HS-5 (cell line): ENCODE data around the gene ASB16.
A peak's percentile ranks its signal among the peaks of the same experiment; 100 is the strongest.
"Not testable (repeated sequence)": the region's sequence is repeated elsewhere in the genome, so short reads cannot be mapped to it uniquely, and the experiment has no call there.

Source experiments
- DNase-seq: peaks from one replicate; pipeline ENCODE4 v3.0.0-alpha.2; 2012; ENCODE audit warnings: low read depth

Gene ASB16

DNA sequence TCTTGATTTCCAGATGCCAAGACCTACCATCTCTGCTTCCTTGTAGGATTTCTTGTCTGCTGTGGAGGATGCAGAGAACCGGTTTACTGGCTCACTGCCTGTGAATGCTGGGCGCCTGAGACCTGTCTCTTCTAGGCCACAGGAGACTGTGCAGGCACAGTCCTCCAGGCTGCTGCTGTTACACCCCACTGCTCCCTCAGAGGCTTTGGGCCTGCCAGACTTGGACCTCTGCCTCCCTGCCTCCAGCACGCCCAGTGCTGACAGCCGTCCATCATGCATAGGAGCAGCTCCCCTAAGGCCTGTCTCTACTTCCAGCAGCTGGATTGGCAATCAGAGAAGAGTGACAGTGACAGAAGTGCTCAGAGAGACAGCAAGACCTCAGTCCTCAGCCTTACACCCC, 22.7 kb upstream of the ASB16 start:
- DNase-seq: no peak

DNA sequence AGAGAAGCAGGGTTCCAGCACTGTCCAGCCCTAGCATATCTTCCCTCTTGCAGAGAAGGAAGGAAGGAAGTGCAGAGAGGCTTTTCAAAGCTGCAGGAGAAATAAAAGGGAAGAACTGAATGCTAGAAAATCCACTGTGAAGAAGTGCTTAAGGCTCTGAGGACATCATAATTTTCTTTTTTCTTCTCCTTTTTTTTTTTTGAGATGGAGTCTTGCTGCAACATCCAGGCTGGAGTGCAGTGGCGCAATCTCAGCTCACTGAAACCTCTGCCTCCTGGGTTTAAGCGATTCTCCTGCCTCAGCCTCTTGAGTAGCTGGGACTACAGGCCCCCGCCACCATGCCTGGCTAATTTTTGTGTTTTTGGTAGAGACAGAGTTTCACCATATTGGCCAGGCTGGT, 21.4 kb upstream of the ASB16 start:
- DNase-seq: not testable (repeated sequence)

DNA sequence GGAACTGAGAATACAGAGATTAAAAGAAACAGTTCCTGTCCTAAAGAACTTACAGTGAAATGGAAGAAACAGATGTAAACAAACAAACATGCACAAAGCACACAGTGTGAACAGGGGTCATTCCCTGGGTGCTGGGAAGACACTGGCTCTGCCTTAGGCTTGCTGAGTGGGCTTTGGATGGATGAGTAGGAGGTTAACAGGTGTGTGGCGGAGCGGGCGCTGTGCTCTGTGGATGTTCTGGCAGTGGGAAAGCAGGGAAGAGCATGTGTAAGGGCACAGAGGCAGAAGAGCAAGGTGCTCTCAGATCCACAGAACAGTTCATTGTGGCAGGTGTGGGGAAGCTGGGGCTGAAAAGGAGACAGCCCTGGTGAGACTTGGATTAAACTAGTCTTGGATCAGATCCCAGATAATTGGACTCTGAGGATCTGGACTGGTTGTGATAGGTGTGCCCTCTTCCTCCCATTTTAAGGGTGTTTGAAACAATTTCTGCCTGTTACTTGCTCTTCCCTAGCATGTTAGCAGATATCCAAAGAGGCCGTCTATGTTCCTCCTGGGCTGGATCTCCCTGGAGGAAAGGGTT, 20.7 kb upstream of the ASB16 start:
- no peak for DNase-seq

DNA sequence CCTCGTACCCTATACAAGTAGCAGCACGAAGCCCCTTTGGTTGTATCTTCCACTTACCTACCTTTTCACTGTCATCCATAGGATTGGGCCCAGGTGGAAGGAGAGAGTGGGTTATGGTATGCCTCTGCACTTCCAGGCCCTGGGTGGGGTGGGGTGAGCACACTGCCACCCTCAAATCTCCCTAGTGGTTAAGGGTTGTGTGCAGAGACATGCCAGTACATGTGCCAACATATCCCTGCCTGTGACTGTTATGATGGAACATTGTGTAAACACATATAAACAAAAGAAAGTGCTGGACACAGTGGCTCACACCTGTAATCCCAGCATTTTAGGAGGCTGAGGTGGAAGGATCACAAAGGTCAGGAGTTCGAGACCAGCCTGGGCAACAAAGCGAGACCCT, 17.6 kb upstream of the ASB16 start:
- no peak for DNase-seq

DNA sequence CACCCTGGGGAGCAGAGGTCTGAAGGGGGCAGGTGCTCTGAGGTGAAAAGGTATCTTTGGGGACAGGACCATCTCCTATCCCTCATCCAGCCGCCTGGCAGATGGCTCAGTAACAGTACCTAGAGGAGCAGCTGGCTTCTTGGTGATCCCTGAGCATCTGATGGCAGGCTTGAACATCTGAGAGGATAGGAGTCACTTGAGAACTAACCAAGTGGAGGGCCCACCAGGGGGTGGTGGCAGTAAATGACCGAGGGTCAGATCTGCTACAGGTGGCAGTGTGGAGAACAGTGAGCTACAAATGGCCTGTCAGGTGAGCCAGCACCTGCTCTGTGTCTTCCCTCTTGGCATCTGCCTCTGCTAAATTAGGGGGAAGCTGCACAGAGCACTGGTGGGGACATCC, 15.0 kb upstream of the ASB16 start:
- no peak for DNase-seq

DNA sequence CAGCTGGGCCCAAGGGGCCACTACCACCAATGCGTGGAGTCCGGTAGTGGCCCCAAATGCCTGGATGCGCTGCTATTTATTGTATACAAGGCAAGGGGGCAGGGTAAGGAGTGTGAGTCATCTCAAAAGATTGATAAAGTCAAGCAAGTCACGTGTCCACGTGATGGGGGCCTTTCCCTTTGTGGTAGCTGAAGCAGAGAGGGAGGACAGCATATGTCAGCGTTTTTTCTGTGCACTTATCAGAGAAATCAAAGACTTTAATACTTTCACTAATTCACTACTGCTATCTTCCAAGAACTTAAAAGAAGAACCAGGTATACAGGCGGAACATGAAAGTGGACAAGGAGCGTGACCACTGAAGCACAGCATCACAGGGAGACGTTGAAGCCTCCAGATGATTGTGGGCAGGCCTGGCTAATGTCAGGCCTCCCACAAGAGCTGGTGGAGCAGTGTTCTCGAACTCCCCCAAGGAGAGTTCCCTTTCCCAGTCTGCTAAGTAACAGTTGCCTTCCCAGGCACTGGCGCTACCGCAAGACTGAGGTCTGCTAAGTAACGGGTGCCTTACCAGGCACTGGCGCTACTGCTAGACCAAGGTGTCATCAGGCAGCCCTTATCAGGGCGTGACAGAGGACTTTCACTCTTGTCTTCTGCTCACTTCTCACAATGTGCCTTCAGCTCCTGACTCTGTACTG, 10.8 kb upstream of the ASB16 start:
- no peak for DNase-seq

DNA sequence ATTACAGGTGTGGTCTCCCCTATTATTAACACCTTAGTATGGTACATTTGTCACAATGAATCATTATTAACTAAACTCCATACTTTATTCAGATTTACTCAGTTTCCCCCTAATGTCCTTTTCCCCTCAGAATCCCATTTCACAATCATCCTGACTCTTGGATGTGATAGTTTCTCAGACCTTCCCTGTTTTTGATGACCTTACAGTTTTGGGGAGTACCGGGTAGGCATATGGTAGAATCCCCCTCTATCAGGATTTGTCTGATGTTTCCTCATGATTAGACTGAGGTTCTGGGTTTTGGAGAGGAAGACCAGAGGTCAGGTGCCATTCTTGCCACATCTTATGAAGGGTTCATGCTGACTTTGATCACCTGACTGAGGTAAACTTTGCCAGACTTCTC, 6.0 kb upstream of the ASB16 start:
- no peak for DNase-seq

DNA sequence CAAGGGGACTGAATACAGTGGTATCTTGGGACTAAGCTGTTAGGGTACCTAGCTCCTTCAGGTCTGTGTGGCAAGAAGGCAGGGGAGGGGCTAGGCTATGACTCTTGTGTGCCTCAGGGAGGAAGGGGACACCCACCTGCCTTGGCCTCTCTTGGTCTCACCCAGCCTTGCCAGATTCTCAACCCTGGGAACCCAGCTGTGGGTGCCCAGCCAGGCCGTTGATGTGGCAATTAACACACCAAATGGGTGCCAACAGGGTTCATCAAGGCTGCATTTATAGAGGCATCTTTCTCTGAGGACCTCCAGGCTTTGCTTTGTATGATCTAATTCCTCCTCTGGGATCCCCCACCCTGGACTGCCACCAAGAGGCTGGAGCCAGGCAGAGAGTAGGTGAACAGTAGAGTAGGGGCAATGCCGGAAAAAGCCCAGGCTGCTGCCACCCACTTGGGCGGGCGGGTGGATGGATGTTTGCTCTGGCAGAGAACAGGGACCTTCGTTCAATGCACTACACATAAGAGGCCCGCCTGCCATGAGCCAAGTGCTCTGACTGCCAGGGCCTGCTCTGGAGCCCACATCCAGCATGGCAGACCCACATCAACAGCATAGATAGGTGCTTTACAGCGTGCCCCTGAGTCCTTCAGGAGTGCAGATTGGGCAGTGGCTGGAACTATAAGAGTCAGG, 3.2 kb upstream of the ASB16 start:
- DNase-seq: no peak

DNA sequence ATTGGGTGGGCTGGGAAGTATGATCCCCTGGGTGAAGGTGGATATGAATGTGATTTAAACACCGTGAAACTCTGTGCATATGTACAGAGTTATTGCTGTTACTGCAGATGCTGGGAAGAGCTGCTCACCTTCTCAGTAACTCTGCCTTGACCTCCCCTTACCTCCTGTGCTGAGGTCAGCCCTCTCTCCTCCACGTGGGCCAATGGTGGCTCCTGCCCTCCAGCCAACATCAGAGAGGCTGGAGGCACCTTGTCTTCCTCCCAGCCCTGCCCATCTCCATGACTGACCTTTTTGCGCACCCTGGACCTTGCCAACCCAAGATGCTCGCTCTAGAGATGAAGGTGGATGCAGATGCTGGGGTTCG, 387 bp upstream of the ASB16 start:
- no peak for DNase-seq

DNA sequence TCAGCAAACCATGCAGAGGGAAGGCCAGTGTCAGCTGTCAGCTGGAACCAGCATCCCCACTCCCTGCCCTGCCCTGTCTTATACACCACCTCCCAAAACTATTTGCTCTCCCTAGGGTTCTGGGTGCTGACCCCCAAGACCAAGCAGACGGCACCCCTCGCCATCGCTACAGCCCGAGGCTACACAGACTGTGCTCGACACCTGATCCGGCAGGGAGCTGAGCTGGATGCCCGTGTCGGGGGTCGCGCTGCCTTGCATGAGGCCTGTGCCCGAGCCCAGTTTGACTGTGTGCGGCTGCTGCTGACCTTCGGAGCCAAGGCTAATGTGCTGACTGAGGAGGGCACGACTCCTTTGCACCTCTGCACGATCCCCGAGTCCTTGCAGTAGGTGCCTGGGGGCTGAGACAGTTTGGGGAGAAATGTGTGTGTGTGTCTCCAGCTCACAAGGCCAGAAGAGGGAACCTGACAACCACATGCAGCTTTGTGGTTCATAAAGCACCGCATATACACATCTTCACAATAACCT, 1.5 kb downstream of the ASB16 start:
- no peak for DNase-seq

DNA sequence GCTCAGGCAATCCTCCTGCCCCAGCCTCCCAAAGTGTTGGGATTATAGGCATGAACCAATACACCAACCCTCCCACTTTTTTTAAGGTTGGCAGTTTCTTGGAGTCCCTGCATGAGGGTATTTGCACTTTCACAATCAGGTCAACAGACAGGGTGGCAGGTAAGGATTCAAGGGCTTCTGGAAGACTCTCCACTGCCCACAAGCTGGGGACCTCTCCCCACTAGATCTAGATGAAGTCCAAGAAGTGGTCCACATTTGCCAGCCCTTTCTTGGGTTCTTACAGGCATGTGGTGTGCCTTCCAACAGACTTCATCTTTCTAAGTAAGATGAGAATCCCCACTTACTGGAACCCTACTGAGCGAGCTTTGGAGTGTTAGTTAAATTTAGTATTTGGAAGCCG, 3.9 kb downstream of the ASB16 start:
- DNase-seq: no peak

DNA sequence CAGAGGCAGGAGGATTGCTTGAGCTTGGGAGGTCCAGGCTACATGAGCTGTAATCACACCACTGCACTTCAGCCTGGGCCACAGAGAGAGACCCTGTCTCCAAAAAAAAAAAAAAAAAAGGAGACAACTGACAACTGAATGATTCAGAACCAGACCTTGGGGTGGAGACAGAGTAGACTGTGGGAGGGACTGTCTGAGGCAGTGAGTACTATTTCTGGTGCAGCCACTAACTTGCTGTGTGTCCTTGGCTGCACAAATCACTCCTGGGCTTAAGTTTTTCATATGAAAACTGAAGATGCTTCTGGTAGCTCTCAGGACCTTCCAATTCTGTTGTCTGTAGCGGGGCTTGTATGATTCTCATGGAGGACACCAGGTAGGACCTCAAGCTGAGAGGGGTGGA, 5.8 kb downstream of the ASB16 start:
- DNase-seq: no peak

DNA sequence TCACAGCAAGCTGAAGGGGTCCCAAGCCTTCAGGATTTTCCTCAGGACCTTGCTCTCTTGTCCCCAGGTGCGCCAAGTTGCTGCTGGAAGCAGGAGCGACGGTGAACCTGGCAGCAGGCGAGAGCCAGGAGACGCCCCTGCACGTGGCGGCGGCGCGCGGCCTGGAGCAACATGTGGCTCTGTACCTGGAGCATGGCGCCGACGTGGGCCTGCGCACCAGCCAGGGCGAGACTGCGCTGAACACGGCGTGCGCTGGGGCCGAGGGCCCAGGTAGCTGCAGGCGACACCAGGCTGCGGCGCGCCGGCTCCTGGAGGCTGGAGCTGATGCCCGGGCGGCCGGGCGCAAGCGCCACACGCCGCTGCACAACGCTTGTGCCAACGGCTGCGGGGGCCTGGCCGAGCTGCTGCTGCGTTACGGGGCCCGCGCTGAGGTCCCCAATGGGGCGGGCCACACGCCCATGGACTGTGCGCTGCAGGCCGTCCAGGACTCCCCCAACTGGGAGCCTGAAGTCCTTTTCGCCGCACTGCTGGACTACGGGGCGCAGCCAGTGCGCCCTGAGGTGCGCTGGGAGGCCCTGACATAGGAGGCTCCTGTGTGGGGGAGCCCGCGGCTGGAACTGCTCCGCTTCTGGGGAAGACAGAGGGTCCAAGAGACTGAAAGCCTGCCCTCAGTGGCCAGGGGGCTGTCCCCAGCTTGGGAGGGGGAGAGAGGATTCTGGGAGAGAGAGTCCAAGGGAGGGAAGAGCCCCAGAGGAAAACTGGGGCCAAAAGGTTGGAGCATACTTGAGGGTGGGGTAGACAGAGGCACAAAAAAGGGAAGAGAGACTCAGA, 6.4 kb downstream of the ASB16 start:
- DNase-seq: no peak

DNA sequence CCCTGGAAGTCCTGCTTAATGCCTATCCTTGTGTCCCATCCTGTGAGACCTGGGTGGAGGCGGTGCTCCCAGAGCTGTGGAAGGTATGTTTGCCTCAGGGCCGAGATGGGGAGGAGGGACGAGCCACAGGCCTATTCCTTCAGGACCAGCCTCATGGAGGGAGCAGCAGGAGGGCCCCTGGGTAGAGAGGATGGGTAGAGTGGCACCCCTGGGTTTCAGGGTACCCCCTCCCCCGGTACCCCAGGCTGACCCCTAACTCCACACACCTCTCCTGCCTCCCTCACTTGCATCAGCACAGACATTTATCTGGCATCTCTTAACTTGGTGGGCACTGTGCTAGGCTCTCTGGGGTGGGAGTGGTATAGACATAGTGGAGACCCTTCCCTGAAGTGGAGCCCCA, 7.1 kb downstream of the ASB16 start:
- no peak for DNase-seq

DNA sequence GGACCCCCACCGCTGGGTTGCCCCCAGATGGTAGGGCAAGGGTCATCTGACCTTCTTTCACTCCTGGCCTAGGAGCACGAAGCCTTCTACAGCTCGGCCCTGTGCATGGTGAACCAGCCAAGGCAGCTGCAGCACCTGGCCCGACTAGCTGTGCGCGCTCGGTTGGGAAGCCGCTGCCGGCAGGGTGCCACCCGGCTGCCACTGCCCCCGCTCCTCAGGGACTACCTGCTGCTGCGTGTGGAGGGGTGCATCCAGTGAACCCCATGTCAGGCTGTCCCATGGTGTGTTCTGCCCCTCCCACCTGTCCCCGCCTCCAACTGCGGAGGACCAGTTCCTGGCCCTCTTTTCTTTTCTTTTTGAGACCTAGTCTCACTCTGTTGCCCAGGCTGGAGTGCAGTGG, 7.6 kb downstream of the ASB16 start:
- no peak for DNase-seq

DNA sequence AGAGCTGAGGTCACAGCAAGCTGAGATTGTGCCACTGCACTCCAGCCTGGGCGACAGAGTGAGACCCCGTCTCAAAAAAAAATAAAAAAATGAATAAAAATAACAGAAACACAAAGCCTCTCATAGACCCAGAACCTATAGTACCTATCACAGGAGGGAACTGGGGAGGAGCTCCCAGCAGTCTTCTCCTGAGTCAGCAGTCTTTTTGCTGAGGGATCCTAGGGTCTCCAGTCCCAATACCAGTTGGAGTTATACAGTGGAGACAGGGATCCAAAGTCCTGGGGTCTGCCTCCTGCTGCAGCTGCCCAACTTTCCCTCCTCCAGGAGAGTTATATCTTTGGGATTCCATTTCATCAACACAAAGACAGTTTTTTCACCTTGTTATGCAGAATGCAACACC, 12.5 kb downstream of the ASB16 start:
- DNase-seq: no peak

DNA sequence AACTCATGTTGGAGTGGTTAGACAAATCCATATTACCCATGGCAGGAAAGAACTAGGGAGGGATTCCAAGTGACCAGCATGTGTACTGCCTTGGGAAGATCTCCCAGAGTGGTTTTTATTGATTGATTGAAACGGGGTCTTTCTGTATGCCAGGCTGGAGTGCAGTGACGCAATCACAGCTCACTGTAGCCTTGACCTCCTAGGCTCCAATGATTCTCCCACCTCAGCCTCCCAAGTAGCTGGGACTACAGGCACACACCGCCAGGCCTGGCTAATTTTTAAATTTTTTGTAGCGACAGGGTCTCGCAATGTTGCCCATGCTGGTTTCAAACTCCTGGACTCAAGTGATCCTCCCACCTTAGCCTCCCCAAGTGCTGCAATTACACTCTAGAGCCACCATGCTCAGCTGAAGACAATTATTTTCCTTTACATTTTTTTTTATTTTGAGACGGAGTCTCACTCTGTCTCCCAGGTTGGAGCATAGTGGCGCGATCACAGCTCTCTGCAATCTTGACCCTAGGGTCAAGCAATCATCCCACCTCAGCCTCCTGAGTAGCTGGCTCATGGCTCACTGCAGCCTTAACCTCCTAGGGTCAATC, 13.8 kb downstream of the ASB16 start:
- no peak for DNase-seq

DNA sequence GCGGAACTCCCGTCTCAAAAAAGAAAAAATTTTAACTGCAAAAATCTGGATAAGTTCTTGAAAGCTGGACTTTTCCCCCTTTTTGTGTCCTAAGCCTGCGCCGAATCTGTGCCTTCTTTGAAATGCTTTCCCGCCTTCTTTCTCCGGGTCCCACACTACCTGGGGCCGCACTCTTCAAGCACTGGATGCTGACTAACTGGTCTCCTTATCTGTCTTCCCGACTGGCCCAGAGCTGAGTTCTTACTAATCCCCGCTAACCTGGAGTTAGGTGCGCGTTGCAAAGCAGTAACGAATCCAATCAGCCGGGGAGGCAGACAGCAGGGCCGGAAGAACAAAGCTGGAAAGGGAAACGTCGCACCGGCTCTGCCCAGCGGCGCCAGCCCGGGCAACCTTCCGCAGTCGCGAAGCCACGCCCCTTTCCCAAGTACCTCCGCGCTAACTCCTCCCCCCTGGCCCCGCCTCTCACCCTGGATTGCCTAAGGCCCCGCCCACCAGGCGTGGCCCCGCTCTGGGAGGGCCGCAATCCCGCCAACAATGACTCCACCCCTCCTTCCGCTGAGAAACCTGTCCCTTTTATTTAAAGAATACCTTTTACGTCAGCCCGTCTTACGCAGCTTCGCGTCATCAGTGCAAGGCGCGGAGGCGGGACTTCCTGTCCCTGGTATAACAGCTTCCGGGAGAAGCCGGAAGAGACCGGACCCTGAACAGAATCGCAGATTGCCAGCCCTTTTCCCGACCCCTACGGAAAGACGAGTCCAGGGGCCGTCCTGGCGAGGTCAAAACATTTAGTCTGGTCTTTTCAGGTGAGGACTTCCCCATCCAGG, 16.0 kb downstream of the ASB16 start, which contains the start of gene TMUB2:
Gene TMUB2, plus strand, starts transcription at position 666 of the 824 bp plus-strand sequence. CDS start 737 bp downstream, outside the sequence.
- DNase-seq: peak; percentile 94

DNA sequence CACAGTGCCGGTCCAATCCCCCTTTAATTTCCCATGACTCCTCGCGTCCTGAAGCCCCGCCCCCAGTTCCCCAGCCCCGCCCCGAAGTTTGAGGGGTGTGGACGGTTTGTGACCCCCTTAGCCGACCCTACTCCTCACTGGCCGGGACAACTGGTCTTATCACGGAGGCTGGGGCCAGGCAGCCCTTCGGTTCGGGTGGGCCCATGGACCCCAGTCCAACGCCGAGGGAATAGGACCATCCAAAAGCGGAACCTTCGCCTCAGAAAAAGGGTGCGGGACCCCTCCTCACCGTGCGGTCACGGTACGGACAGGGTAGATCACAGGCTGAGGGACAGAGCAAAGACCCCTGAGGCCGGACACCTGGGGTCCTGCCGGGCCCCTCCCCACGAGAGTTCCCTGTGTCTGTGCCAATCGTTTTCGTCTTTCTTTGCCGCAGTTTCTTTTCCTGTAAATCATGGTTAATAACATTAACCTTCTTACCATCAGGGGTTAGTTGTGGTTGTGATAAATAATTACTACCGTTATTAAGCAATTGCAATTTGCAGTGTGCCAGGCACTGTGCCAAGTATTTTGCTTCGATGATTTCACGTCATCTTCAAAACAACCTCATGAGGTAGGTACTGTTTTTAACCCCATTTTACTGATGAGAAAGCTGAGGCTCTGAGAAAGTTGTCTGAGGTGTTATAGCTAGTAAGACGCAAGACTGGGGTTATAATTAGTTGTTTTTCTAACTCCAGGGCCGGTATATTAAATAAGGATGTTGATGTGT, 16.8 kb downstream of the ASB16 start:
- no peak for DNase-seq
